Measurements from ENCODE around the gene AUNIP. TPM values are rescaled to one million over a fixed set of nuclear protein-coding genes. Genes with fewer than 3 reads are reported as not detected.

Gene AUNIP
- polyA plus RNA-seq, 1 of the 3 experiments (the other 2 are of a cell fraction) = 1.9 TPM

DNA sequence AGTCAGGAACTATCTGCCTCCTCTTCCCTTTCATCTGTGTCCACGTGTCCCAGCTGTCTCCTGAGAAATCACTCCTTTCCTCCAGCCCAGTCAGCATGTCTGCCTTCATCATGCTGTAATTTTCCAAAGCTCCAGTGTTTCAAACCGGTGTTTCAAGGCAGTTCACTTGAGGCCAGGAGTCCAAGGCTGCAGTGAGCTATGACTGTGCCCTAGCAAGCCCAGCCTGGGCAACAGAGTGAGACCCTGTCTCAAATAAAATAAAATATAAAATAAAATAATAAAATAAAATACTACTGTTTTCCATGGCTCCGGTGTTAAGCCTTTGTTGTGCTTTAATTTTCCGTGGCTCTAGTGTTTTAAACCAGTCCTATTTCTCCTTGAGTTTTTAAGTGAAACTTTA is 67.1 kb downstream of the AUNIP start (continued):
- TF ChIP-seq CTCF (IDR thresholded peaks at IDR 0.05) (no peak), MXI1 (IDR thresholded peaks at IDR 0.05; ENCODE audit: low read depth, low read length) (no peak), TEAD4 (IDR thresholded peaks at IDR 0.05; ENCODE audit: borderline replicate concordance, insufficient read depth) (no peak), JUND (IDR thresholded peaks at IDR 0.05) (no peak), RXRA (IDR thresholded peaks at IDR 0.05; ENCODE audit: borderline replicate concordance, low read depth) (no peak), GATA2 (CRISPR knock-in tag; IDR thresholded peaks at IDR 0.05) (no peak), MEF2A (IDR thresholded peaks at IDR 0.05; ENCODE audit: borderline replicate concordance, low read depth) (no peak), TAF1 (IDR thresholded peaks at IDR 0.05; ENCODE audit: borderline replicate concordance, low read depth, low read length) (no peak)

GRCh38 chr1:25790472-25790871 is 68.8 kb downstream of the AUNIP start:
- WGBS (ENCODE audit: low lambda C conversion rate) = 53% methylated on average over 6 of the region's 6 CpGs
- H3K36me3 ChIP-seq (replicated peaks in 1 of 2; ENCODE audit: control insufficient read depth in 1 of 2, insufficient read depth in 2 of 2, low read length in 1 of 2) = no peaks in the 10 kb centered on the region
- no peaks in the 10 kb centered on the region for H4K20me1 ChIP-seq (ENCODE audit: insufficient read depth)
- no peak for DNase-seq
- no peaks in the 10 kb centered on the region for H3F3A ChIP-seq (replicated peaks; ENCODE audit: insufficient read depth)
- peaks cover 0 to 23% of the 10 kb centered on the region in 2 experiments; a peak in 1 of 4 replicates for H3K4me1 ChIP-seq (ENCODE audit: control insufficient read depth in 1 of 2, insufficient read depth in 2 of 2, low read depth in 1 of 2, low read length in 1 of 2)
- CTCF ChIA-PET = interaction anchor here (1.7 kb wide), 1 partner anchor 182 kb away, joined by 4 read pairs; no protein-coding TSS in a partner anchor
- no peak overlapping the region for H3K4me2 ChIP-seq
- no peak overlapping the region for H3K4me3 ChIP-seq (ENCODE audit: low read depth in 2 of 2, low read length in 1 of 2)
- H3K9me2 ChIP-seq = no peaks in the 10 kb centered on the region
- peaks cover 5% of the 10 kb centered on the region; the same call in 1 of the 2 replicates for H3K27me3 ChIP-seq (ENCODE audit: insufficient read depth)
- H3K9ac ChIP-seq = no peak overlapping the region
- no peak overlapping the region for H2AFZ ChIP-seq (ENCODE audit: low read depth)
- POLR2A ChIA-PET = no interaction called here
- TF ChIP-seq EP300 (IDR thresholded peaks at IDR 0.05; ENCODE audit: borderline replicate concordance in 1 of 2, low read depth in 1 of 2, low read length in 1 of 2) = no peak
- TF ChIP-seq MXI1 (IDR thresholded peaks at IDR 0.05; ENCODE audit: low read depth, low read length) = no peak
- TF ChIP-seq, protein P1, sequence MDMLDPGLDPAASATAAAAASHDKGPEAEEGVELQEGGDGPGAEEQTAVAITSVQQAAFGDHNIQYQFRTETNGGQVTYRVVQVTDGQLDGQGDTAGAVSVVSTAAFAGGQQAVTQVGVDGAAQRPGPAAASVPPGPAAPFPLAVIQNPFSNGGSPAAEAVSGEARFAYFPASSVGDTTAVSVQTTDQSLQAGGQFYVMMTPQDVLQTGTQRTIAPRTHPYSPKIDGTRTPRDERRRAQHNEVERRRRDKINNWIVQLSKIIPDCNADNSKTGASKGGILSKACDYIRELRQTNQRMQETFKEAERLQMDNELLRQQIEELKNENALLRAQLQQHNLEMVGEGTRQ (IDR thresholded peaks at IDR 0.05; ENCODE audit: borderline replicate concordance, low read depth, low read length) = no peak
- TF ChIP-seq RAD21 (IDR thresholded peaks at IDR 0.05; ENCODE audit: low read length) = no peak
- TF ChIP-seq, protein P2, sequence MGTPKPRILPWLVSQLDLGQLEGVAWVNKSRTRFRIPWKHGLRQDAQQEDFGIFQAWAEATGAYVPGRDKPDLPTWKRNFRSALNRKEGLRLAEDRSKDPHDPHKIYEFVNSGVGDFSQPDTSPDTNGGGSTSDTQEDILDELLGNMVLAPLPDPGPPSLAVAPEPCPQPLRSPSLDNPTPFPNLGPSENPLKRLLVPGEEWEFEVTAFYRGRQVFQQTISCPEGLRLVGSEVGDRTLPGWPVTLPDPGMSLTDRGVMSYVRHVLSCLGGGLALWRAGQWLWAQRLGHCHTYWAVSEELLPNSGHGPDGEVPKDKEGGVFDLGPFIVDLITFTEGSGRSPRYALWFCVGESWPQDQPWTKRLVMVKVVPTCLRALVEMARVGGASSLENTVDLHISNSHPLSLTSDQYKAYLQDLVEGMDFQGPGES (IDR thresholded peaks at IDR 0.05; ENCODE audit: low read depth, low read length) = no peak
- TF ChIP-seq TEAD4 (IDR thresholded peaks at IDR 0.05; ENCODE audit: borderline replicate concordance, insufficient read depth) = no peak
- TF ChIP-seq FOXM1 (IDR thresholded peaks at IDR 0.05; ENCODE audit: low read depth) = no peak
- TF ChIP-seq TAF1 (IDR thresholded peaks at IDR 0.05; ENCODE audit: borderline replicate concordance, low read depth, low read length) = no peak
- no peak for TF ChIP-seq MEF2A (IDR thresholded peaks at IDR 0.05; ENCODE audit: borderline replicate concordance, low read depth)
- TF ChIP-seq RCOR1 (IDR thresholded peaks at IDR 0.05; ENCODE audit: low read length) = no peak
- no peak for TF ChIP-seq JUND (IDR thresholded peaks at IDR 0.05)
- H3K79me2 ChIP-seq (ENCODE audit: insufficient read depth) = no peaks in the 10 kb centered on the region
- H3K9me3 ChIP-seq = no peaks in the 10 kb centered on the region
- H3K27ac ChIP-seq (ENCODE audit: low read depth in 2 of 2, low read length in 1 of 2) = no peak overlapping the region
